ENCODE measurements around the gene COPA.

- TF ChIP-seq CTCF (IDR thresholded peaks at IDR 0.05): no peak
- no peak for TF ChIP-seq POLR2A (IDR thresholded peaks at IDR 0.05)
Observed at GRCh38 chr1:160346463-160346862, 3.4 kb upstream of the COPA start.
